ENCODE measurements around the gene RNF44.
"Not testable (repeated sequence)": the region's sequence is repeated elsewhere in the genome, so short reads cannot be mapped to it uniquely, and the experiment has no call there.

The RNF44 gene

DNA sequence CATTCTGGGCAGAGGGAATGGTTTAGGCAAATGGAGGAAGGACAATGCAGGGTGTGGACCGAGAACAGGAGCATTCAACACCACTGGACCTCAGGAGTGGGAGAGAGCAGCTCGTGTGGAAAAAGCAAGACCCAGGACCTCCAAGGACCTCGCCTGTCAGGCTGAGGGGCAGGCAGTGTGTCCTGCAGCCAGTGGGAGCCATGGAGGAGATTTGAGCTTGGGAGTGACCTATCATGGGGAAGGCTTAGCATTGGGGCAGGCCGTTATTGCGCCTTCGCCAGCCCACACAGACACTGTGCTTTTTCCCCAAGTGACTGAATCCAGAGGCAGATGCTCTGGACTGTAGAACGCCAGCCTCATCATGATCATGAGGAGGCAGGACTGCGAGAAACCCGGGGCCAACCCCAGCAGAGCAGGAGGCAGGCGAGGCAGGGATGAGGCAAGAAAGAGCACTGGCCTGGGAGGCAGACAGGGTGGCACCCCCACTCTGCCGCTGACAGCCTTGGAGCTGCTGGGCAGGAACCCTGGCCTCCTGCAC, 15.2 kb upstream of the RNF44 start:
- DNase-seq (ENCODE audit: low read depth in 1 of 2, low spot score in 1 of 2): no peak

DNA sequence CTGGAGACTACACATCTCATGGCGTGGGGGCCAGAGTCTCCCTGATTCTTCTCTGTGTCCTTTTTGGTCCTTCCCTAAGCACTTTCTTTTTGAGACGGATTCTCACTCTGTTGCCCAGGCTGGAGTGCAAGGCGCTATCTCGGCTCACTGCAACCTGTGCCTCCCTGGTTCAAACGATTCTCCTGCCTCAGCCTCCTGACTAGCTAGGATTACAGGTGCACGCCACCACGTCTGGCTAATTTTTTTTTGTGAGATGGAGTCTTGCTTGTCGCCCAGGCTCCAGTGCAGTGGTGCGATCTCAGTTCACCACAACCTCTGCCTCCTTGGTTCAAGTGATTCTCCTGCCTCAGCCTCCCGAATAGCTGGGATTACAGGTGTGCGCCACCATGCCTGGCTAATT, 13.7 kb upstream of the RNF44 start:
- DNase-seq (ENCODE audit: low read depth in 1 of 2, low spot score in 1 of 2): not testable (repeated sequence)

DNA sequence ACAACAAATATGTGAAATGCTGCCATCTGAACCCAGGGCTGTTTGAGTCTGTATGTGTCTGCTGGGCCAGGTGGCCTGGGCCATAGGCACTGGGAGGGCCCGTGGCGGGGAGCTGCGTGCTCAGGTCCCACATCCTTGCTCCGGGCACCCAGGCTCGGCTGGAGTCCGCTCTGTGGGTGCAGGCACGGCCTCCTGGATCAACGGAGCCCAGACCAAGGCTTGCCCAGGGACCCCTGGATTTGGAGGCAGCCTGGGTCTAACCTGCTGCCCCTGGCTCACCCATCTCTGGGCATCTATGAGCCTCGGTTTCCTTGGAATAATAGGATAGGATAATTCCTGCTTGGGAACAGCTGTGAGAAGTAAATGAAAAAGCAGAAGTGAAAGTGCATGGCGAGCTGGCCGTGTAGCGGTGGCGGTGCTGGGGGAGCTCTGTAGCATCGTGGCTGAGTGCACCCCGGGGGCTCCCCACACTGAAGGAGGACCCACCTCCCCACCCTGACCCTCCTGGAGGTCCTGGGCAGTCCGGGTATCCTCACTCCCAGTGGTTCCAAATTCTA, 13.2 kb upstream of the RNF44 start:
- no peak for DNase-seq (ENCODE audit: low read depth in 1 of 2, low spot score in 1 of 2)

DNA sequence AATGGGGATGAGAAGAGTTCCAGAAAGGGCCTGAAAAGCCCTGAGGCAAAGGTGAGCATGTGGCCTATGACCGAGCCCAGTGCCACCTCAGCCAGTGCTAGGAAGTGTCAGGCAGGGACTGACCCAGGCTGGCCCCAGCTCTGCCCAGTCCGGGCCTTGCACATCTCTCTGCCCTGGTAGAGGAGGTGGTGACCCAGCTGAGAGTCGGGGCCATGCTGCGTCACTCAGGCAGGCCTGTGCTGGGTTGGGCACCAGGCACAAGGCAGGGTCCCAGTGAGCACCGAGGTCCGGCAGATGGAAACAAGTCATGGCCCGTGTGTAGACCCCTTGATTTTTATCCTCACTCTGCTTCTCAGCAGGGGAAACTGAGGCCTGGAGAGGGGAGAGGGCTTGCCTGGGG, 12.7 kb upstream of the RNF44 start:
- no peak for DNase-seq (ENCODE audit: low read depth in 1 of 2, low spot score in 1 of 2)

DNA sequence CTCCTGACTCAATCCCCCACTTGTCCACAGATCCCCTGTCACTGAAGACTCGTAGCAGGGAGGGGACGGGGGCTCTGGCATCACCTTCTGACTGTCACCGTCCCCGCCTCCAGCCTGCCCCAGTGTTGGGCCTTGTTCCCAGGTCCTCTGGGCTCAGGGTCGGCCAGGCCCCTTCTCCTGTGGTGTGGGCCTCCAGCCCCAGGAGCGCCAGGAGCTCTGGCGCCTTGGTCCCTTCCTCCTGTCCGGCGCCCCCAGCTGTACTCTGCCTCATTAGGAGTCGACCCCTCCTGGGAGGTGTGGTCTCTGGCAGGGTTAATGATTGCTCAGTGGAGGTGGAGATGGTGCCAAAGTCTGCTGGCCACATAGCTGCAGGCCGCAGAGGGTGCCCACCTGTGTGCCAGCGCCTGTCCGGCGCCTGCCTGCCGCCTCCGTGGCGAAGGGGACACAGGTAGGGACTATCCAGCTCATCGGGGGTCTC, 11.8 kb upstream of the RNF44 start, which contains the start of gene CDHR2:
TSS of gene CDHR2 (plus strand) at position 376 of the 478 bp plus-strand sequence. CDS start 16,011 bp downstream, outside the sequence.
- no peak for DNase-seq (ENCODE audit: low read depth in 1 of 2, low spot score in 1 of 2)

DNA sequence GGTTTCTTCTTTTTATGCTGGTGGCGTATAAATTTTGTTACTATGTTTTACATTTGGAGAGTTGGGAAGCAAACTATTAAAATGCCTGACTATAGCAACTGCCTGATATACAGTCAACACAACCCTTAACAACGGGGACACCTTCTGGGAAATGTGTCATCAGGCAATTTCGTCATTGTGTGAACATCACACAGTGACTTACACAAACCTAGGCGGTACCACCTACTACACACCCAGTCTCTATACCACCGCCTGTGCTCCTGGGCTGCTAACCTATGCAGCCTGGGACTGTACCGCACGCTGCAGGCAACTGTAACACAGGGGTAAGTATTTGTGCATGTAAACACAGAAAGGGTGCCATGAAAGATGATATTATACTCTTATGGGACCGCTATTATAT, 10.6 kb upstream of the RNF44 start:
- no peak for DNase-seq (ENCODE audit: low read depth in 1 of 2, low spot score in 1 of 2)

DNA sequence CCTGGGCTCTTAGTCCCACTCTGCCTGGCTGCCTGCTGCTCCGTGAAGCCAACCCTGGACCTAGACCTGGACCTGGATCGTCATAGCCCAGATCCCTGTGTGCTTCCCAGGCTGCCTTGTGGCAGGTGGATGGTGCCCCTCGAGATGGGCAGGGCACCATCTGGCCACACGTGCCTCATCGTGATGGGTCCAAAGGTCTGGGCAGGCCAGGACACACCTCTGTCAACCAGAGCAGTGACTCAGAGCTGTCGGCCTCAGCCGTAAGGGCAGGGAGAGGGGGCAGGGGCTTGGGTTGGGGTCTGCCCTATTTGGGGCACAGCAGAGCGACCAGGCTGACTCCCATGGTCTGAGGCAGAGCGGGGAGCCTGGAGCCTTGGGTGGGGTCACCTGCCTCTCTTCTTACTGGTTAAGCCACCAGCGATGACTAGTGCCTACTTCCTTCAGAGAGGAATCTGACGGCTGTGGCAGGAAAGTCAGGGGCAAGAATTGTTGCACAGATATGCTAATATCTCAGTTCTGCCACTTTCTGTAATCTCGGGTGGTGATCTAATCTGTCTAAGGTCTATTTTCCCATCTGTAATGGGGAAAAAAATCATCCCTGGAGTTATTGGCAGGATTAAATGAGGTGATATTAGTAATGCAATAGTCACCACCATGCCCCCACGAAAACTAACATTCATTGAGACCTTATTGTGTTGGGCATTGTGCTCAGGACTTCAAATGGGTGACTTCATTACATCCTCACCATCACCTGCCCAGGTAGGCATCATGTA, 8.7 kb upstream of the RNF44 start:
- no peak for DNase-seq (ENCODE audit: low read depth in 1 of 2, low spot score in 1 of 2)

DNA sequence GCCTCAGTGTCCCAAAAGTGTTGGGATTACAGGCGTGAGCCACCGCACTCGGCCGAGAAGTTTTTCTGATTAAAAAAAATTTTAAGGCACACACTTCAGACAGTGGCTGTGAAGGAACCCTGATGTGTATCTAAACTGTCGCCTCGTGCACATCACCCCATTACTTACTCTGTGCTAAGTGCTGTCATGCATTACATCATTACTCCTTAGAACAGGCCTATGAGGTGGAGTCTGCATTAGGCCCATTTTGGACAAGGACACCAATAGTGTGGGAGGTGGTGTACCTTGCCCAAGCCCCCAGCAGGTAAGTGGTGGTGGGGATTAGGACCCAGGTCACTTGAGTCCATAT, 8.2 kb upstream of the RNF44 start:
- DNase-seq (ENCODE audit: low read depth in 1 of 2, low spot score in 1 of 2): no peak

DNA sequence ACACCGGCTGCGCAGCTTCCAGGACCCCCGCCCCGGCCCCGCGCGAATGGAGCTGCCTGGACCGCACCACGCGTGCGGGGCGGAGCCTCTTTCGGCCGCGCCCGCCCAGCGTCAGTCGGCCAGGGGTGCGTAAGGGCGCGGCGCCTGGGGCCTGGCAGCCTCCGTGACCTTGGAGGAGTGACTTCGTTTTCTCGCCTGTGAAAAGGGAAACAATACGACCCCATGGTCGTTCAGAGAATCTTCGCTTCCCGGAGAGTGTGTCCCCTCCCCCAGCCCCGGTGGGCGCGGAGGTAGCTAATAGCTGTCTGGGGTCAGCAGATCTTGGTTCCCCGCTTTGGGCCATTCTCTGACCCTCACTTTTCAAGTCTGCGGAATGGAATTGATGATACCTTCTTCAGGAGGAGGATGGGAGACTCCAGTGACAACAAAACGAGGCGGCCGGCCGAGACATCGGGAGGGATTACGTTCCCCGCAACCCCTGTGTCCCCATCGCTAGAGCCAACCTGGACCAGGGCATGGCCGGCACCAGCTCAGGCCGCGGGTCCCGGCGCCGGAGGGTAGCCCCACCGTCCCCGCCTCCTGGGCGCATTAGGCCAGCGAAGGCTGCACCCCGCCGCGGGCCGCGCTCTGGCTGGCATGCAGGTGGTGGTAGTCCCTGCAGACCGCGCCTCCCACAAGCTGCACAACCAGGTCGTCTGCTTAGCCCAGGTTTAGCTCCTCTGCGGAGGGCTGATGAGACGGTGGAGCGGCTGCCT, 6.4 kb upstream of the RNF44 start:
- DNase-seq (ENCODE audit: low read depth in 1 of 2, low spot score in 1 of 2): peak; percentile 50 to 72

DNA sequence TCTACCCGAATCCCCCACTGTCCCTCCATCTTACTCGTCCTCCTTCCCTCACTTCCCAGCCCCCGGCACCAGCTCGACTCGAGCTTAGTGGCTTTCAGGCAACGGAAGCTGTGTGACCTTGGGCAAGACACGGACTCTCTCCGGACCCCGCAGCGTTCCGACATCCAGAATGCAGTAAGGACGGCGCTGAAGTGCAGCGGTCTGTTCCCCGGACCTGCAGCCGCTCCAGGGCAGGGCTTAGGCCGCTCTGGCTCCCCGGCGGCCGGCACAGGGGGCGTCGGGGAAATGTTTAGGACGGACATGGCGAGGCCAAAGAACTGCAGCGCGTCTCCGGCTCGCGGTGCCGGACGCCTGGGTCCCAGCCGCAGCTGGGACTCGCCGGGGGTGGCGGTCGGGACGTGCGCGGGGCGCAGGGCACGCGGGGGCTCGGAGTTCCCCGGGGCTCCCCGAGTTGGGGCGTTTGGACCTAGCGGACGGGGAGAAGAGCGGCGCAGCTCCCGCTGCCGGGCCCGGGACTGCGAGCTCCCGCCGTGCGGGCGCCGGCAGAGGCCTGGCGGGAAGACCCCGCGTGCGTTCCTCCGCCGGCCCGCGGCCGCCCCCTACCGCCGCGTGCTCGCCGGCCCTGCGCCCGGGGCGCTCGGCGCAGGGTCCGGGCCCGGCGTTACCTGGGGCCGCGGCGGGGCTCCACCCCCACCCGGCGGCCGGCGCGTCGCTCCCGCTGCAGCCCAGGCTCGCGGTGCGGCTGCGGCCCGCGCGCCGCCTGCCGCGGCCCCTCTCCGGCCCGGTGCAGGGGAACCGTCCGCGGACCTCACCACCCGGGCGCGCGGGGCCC, 5.6 kb upstream of the RNF44 start:
- no peak for DNase-seq (ENCODE audit: low read depth in 1 of 2, low spot score in 1 of 2)

DNA sequence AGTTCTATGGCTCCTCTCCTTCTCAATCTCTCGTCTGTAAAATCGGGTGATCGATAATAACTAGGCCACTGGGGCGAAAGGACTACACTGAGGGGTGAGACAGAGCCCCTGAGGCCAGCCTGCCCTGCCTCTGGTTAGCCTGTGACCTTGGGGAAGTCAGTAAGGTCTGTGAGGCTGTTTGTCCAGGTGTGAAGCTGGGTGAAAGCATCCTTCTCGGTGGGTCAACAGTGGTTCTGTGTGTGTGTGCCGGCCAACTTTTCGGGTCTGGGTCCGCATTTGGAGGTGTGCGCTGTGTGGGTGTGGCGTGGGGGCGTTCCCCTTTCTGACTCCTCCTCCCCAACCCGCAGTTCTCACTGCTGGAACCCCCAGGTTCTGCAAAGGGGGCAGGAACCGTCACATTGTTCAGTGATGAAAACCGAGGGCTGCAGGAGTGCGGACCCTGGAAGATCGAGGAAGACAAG, 5.0 kb upstream of the RNF44 start:
- DNase-seq (ENCODE audit: low read depth in 1 of 2, low spot score in 1 of 2): peak; percentile 43 to 57

DNA sequence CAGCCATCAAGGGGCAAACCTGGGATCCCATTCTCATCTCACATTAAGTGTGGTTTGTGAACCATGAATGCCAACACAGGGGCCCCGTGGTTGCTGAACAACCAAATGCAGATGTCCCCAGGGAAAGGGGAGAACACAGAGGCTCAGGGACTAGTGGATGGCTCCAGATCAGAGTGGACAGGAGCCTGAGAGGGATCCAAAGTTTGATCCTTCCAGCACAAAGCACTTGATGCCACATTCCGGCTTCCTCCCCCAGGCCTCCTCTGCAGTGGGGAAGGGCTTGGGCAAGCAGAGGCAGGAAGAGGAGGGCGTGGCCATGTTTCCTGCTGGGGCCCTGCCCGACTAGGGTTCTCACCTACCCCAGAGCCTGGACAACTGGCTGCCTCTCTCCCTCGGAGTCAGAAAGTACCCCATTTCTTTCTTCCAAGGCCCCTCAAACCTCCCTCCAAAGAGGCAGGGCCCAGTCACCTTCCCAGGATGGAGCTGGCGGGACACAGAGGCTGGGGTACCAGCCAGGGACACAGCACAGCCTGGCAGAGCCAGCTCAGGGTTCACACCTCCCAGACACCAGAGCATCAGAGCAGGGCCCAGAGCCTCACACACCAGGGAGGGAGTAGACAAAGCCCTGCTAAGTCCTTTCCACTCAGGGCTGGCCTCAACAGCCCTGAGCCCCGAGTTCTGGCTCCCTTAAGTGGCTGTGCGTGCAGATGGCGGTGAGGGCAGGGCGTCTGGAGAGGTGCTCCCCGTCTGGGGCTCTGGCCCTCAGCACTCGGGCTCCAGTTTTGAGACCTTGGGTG, 4.3 kb upstream of the RNF44 start:
- peak in 1 of 2 donors; percentile 43 for DNase-seq (ENCODE audit: low read depth in 1 of 2, low spot score in 1 of 2)

DNA sequence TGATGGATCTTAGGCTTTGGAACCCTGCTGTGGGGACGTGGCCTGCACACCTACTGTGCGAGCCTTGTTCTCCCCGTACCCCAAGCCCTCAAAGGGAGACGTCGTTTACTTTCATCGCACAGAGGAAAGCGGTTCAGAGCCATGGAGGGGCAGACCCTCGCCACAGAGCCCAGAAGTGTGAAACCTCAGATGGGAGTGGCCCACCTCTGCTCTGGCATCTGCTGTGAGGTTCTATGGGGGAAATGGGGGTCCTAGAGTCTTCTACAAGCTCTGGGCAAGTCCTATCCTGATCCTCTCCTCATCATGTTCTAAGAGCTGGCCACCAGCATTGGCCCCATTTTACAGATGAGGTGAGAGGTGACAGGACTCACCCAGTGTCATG, 3.7 kb upstream of the RNF44 start:
- DNase-seq (ENCODE audit: low read depth in 1 of 2, low spot score in 1 of 2): no peak

DNA sequence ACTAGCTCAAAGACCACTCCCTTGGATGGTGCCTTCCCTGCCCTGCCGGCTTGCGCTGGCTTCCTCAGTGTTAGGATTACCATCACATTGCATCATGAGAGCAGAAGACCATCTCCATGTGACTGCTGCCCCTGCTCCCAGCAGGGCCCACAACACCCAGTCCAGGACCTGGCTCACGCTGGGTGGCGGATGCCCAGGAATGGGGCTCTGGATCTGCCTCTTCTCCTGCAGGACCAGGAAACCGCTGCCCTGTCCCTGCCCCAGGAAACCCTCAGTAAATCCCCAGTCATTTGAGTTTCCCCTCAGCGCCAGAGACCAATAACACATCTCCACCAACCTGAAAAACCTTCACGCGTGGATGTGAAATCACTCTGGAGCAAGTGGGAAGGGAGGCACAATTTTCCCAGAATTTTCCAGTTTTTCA, 3.3 kb upstream of the RNF44 start:
- no peak for DNase-seq (ENCODE audit: low read depth in 1 of 2, low spot score in 1 of 2)

DNA sequence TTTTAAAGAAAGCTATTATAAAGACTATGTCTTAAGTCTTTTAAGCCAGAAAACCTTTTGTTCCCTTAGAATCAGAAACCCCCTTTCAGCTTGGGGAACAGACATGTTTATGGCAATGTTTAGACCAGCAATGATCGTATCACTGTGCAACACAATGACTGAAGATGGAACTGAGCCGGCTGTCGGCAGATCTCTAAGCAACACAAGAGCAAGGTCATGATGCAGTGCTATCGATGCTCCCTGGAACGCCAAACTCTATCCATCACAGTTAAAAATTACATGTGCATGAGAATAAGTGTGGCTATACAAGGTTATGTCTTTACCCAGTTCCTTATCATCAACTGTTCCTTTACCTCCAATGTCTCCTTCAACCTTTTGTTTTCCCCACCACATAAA, 1.8 kb upstream of the RNF44 start:
- no peak for DNase-seq (ENCODE audit: low read depth in 1 of 2, low spot score in 1 of 2)

DNA sequence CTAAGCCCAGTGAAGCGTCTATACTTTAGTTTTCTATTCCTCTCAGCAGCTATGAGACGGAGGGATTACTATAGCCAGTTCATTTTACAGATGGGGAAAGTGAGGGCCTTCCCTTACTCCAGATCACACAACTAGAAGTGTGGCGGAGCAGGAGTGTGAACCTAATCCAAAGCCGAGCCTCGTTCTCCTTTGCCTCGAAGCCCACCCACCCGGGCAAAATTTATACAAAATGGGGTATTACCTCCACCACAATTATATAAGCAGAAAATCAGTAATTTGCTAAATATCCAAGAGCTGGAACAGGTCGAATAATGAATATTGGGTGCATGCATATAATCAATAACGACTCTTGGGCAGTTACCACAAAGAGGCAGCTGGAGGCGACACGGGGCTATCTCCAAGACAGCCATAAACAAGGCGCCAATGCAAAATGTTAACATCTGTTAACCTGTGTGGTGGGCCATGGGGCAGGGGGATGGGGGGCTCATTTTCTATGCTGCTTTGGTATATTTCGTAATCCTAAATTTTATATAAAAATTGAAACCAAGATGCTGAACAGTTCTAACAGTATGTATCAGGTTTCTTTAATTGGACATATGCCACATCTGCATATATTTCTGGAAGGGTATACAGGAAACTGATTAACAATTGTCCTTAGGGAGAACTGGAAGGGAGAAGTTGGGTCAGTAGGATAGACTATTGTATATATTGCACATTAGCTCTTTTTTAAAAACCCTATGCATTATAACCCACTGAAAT, 1.2 kb upstream of the RNF44 start:
- no peak for DNase-seq (ENCODE audit: low read depth in 1 of 2, low spot score in 1 of 2)

DNA sequence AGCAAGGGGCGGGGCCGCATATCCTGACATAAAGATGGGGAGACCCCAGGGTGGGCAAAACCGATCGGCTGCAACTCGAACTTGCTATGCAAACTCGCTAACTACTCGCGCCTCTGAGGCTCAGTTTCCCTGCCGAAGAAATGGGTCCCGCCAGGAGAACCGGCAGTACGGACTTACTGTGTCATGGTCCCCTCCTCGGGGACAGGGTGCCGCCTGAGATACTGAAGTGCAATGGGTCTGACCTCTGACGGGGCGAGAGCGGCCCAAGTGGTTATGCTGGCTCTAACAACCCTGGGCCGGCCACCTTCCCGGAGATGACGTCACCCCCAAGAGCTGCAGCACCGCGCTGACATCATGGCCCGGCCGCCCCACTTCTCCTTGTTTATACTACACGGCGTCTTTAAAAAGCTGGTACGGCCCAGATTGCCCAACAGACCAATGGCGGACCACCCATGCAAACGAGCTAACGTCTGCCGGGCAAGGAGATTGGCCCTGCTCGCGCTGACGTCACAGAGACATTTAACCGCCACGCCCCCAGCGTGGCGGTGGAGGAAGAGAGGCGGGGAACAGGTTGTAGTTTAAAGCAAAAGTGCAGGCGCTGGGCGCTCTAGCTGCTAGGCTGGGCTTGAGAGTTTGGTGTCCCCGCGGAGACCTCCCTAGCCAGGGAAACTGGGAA, 490 bp upstream of the RNF44 start:
- peak; percentile 85 to 93 for DNase-seq (ENCODE audit: low read depth in 1 of 2, low spot score in 1 of 2)

DNA sequence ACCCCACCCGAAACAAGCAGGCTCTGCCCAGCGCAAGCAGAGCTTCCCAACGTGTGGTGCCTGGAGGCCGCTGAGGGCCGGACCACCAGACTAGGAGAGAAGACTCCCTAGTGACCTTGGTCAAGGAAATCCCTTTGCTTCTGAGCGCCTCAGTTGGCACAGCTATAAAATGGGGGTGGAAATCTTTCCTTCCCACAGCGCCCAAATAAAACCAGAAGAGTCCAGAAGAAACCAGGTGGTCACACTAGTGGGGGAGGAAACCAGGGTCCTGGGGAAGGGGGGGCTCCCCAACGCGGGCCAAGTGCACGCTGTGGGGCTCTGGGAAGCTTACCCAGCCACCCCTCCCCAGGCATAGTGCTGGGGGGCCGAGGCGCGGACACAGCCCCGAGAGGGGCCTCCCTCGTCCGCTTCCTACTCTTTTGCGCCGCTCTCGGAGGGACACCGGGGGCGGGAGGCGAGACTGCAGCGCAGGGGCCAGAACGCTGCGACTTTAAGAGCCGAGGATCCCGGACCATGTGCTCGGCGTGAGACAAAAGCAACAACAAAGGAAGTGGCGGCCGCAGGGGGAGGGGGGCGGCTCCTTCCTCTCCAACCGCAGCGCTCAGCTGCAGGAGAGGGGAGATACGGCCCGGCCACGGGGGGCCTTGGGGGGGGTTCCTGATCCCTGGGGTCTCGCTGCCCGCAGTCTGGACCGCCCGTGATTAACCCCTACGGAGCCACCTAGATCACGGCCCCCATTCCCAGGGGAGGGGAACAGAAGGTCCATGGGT, 885 bp downstream of the RNF44 start:
- DNase-seq (ENCODE audit: low read depth in 1 of 2, low spot score in 1 of 2): peak; percentile 60 to 63

Data from stimulated activated CD4-positive, alpha-beta T cell treated with anti-CD3 and anti-CD28 coated beads, Interleukin-15, amount 100 ng/mL, for 1 hour (primary cell).